IMR-90 (cell line): ENCODE data around the gene SCGB1A1. TPM values are rescaled to one million over a fixed set of nuclear protein-coding genes. Genes with fewer than 3 reads are reported as not detected.
A peak's percentile ranks its signal among the peaks of the same experiment; 100 is the strongest.

Experiments used
- ATAC-seq: fragments of 200-7000 bp; cut with Tn5 transposase; 2 replicates; pipeline ENCODE4 v1.9.1; 2020; ENCODE audit warnings: low read depth, mild to moderate bottlenecking, moderate library complexity
- BruUV-seq: library from RNA; stranded (reverse); fragments of 400-500 nt; replicated peaks from 2 replicates; lab custom pipeline; 2021; lab: Mats Ljungman, UMichigan
- CTCF ChIA-PET: fragments of 300-600 bp; formaldehyde crosslinking; extraction: SDS; loops from one replicate; lab custom pipeline; 2021; ENCODE audit warnings: antibody characterized with exemption; lab: Yijun Ruan, JAX
- POLR2A ChIA-PET: fragments of 300-600 bp; sonication (Branson Sonifier 250); formaldehyde crosslinking; loops from one replicate; lab custom pipeline; 2022; ENCODE audit warnings: antibody characterized with exemption; ENCODE audit not compliant: unreplicated experiment; lab: Charles Lee
- DNase-seq: peaks from one replicate; pipeline ENCODE4 v3.0.0; 2013
- H2AFZ ChIP-seq: replicated peaks from 2 replicates; pipeline ENCODE3; 2013; ENCODE audit warnings: low read length, mild to moderate bottlenecking; ENCODE audit not compliant: poor library complexity
- H2AK5ac ChIP-seq: 2 replicates; pipeline ENCODE4 v1.6.1; 2013; ENCODE audit warnings: low read depth, low read length, inconsistent platforms
- H2AK9ac ChIP-seq: replicated peaks from 2 replicates; pipeline ENCODE3; 2013; ENCODE audit warnings: mild to moderate bottlenecking, low read depth, low read length, moderate library complexity; ENCODE audit not compliant: poor library complexity
- H2BK120ac ChIP-seq: 2 replicates; pipeline ENCODE4 v1.6.1; 2013; ENCODE audit warnings: low read depth, low read length, inconsistent platforms
- H2BK15ac ChIP-seq: 3 replicates; pipeline ENCODE4 v1.6.1; 2013; ENCODE audit warnings: low read depth, low read length, inconsistent platforms
- H2BK20ac ChIP-seq: 2 replicates; pipeline ENCODE4 v1.6.1; 2013; ENCODE audit warnings: low read depth, mild to moderate bottlenecking, inconsistent platforms, low read length, moderate library complexity
- H2BK5ac ChIP-seq: 2 replicates; pipeline ENCODE4 v1.6.1; 2013; ENCODE audit warnings: mild to moderate bottlenecking, low read depth, low read length, inconsistent platforms; ENCODE audit not compliant: poor library complexity, severe bottlenecking
- H3K14ac ChIP-seq: replicated peaks from 2 replicates; pipeline ENCODE4 v1.6.1; 2013; ENCODE audit warnings: low read depth, low read length, inconsistent platforms
- H3K18ac ChIP-seq: 2 replicates; pipeline ENCODE4 v1.6.1; 2013; ENCODE audit warnings: low read depth, low read length, control low read depth
- H3K23ac ChIP-seq: 2 replicates; pipeline ENCODE4 v1.6.1; 2013; ENCODE audit warnings: low read depth, low read length, inconsistent platforms
- H3K27ac ChIP-seq: 2 replicates; pipeline ENCODE4 v1.5.1; 2013; ENCODE audit warnings: mild to moderate bottlenecking, control low read depth, low read length; ENCODE audit not compliant: insufficient read depth
- H3K27me3 ChIP-seq: 2 replicates; pipeline ENCODE4 v1.6.1; 2013; ENCODE audit warnings: low read length; ENCODE audit not compliant: control insufficient read depth, insufficient read depth
- H3K36me3 ChIP-seq: 2 replicates; pipeline ENCODE4 v1.6.1; 2013; ENCODE audit warnings: low read length, mixed read lengths; ENCODE audit not compliant: control insufficient read depth, insufficient read depth
- H3K4ac ChIP-seq: 2 replicates; pipeline ENCODE4 v1.6.1; 2013; ENCODE audit warnings: low read depth, low read length, inconsistent platforms
- H3K4me1 ChIP-seq: 2 replicates; pipeline ENCODE4 v1.6.1; 2013; ENCODE audit warnings: low read length, mixed read lengths; ENCODE audit not compliant: control insufficient read depth, insufficient read depth
- H3K4me2 ChIP-seq: 2 replicates; pipeline ENCODE4 v1.6.1; 2013; ENCODE audit warnings: low read depth, mild to moderate bottlenecking, control low read depth, low read length, moderate library complexity
- H3K4me3 ChIP-seq: 2 replicates; pipeline ENCODE4 v1.5.1; 2013; ENCODE audit warnings: low read depth, mild to moderate bottlenecking, control low read depth, low read length, moderate library complexity; ENCODE audit not compliant: insufficient read depth
- H3K56ac ChIP-seq: 2 replicates; pipeline ENCODE4 v1.6.1; 2013; ENCODE audit warnings: low read length, inconsistent platforms; ENCODE audit not compliant: insufficient read depth; ENCODE audit errors: extremely low read depth
- H3K79me1 ChIP-seq, 2 experiments: 2 replicates each; pipeline ENCODE4 v1.6.1; 2013; ENCODE audit warnings: low read length in 2 of 2, inconsistent platforms in 1 of 2, low read depth in 1 of 2
- H3K9ac ChIP-seq: 2 replicates; pipeline ENCODE4 v1.6.1; 2013; ENCODE audit warnings: low read depth, low read length, control low read depth
- H3K9me1 ChIP-seq: 2 replicates; pipeline ENCODE4 v1.6.1; 2013; ENCODE audit warnings: low read length, inconsistent platforms; ENCODE audit not compliant: insufficient read depth
- H3K9me3 ChIP-seq: 2 replicates; pipeline ENCODE4 v1.6.1; 2013; ENCODE audit warnings: low read length; ENCODE audit not compliant: control insufficient read depth, insufficient read depth
- H4K20me1 ChIP-seq: 2 replicates; pipeline ENCODE4 v1.6.1; 2013; ENCODE audit warnings: low read length, inconsistent platforms; ENCODE audit not compliant: insufficient read depth
- H4K5ac ChIP-seq: 2 replicates; pipeline ENCODE4 v1.6.1; 2013; ENCODE audit warnings: mild to moderate bottlenecking, low read depth, low read length, control low read depth
- H4K8ac ChIP-seq, 2 experiments: 2 replicates each; pipeline ENCODE4 v1.6.1; 2013; ENCODE audit warnings: low read depth in 2 of 2, low read length in 2 of 2, control low read depth in 1 of 2, inconsistent platforms in 1 of 2
- H4K91ac ChIP-seq: 2 replicates; pipeline ENCODE4 v1.6.1; 2013; ENCODE audit warnings: low read depth, low read length, inconsistent platforms; ENCODE audit not compliant: insufficient read depth
- BHLHE40 ChIP-seq: fragments of 150-350 bp; IDR thresholded peaks from 2 replicates; pipeline ENCODE4 v1.6.1; 2016; ENCODE audit warnings: mild to moderate bottlenecking, low read depth, low read length
- FOS ChIP-seq: fragments of 150-350 bp; IDR thresholded peaks from 2 replicates; pipeline ENCODE4 v1.6.1; 2016; ENCODE audit warnings: low read depth, low read length
- MAZ ChIP-seq: IDR thresholded peaks from 2 replicates; pipeline ENCODE4 v1.6.1; 2012; ENCODE audit warnings: low read depth, mild to moderate bottlenecking, low read length, improper control_type of control experiment, moderate library complexity, borderline replicate concordance
- MXI1 ChIP-seq: IDR thresholded peaks from 2 replicates; pipeline ENCODE4 v1.6.1; 2012; ENCODE audit warnings: low read depth, mild to moderate bottlenecking, low read length, moderate library complexity, borderline replicate concordance
- RAD21 ChIP-seq: IDR thresholded peaks from 2 replicates; pipeline ENCODE4 v1.6.1; 2012; ENCODE audit warnings: low read length, improper control_type of control experiment
- RCOR1 ChIP-seq: IDR thresholded peaks from 2 replicates; pipeline ENCODE4 v1.6.1; 2012; ENCODE audit warnings: mild to moderate bottlenecking, low read length, improper control_type of control experiment; ENCODE audit not compliant: insufficient replicate concordance
- RFX5 ChIP-seq: IDR thresholded peaks from 2 replicates; pipeline ENCODE4 v1.8.0; 2012; ENCODE audit warnings: low read depth, mild to moderate bottlenecking, low read length, moderate library complexity
- SMC3 ChIP-seq: fragments of 150-350 bp; IDR thresholded peaks from 2 replicates; pipeline ENCODE4 v1.6.1; 2016; ENCODE audit warnings: low read depth, mild to moderate bottlenecking, antibody characterized with exemption, low read length, moderate library complexity
- WGBS, 2 experiments: methylation state at CpG; one replicate each; pipeline versions ENCODE4 v1.1.5 to v1.1.7; 2013; ENCODE audit warnings: missing lambda C conversion rate in 2 of 2; ENCODE audit not compliant: insufficient read length in 1 of 2; ENCODE audit errors: extremely low coverage in 2 of 2; 5-methylcytosine and 5-hydroxymethylcytosine counted together
- dilution Hi-C: fragments of 300-500 bp; cut with HindIII; formaldehyde crosslinking; loops from one replicate; pipeline ENCODE4 v1.14.3; 2018; ENCODE audit warnings: low sequenced_read_pairs; ENCODE audit not compliant: unreplicated experiment
- in situ Hi-C: fragments of 300-500 bp; cut with MboI; formaldehyde crosslinking; loops from 3 replicates; pipeline ENCODE4 v1.14.3; 2019; ENCODE audit warnings: low sequenced_read_pairs, inconsistent platforms, mixed read lengths
- intact Hi-C: fragments of 100-400 bp; cut with micrococcal nuclease; formaldehyde crosslinking; loops from 2 replicates; pipeline ENCODE4 v1.10.0; 2022
- polyA plus RNA-seq, 3 experiments: library from polyadenylated mRNA; depleted of rRNA; stranded (reverse); fragments of >200 nt; gene quantifications; 2 replicates each; pipeline ENCODE4 v1.2.3, GENCODE V29; 2012; ENCODE audit warnings: low replicate concordance in 1 of 3
- total RNA-seq: library from RNA; depleted of rRNA; stranded (reverse); fragments of >200 nt; gene quantifications from 2 replicates; pipeline ENCODE4 v1.2.3, GENCODE V29; 2012
- TF ChIP-seq, protein P1 (sequence below): conservative IDR thresholded peaks from 2 replicates; pipeline ENCODE4 v1.5.1; 2012; ENCODE audit warnings: mild to moderate bottlenecking, low read depth, low read length, improper control_type of control experiment
- TF ChIP-seq, protein P2 (sequence below): fragments of 150-350 bp; IDR thresholded peaks from 2 replicates; pipeline ENCODE4 v1.6.1; 2016; ENCODE audit warnings: low read depth, mild to moderate bottlenecking, low read length, moderate library complexity, borderline replicate concordance

SCGB1A1 gene
- total and polyA plus RNA-seq, 2 of the 4 experiments (the other 2 are of a cell fraction): not detected

DNA sequence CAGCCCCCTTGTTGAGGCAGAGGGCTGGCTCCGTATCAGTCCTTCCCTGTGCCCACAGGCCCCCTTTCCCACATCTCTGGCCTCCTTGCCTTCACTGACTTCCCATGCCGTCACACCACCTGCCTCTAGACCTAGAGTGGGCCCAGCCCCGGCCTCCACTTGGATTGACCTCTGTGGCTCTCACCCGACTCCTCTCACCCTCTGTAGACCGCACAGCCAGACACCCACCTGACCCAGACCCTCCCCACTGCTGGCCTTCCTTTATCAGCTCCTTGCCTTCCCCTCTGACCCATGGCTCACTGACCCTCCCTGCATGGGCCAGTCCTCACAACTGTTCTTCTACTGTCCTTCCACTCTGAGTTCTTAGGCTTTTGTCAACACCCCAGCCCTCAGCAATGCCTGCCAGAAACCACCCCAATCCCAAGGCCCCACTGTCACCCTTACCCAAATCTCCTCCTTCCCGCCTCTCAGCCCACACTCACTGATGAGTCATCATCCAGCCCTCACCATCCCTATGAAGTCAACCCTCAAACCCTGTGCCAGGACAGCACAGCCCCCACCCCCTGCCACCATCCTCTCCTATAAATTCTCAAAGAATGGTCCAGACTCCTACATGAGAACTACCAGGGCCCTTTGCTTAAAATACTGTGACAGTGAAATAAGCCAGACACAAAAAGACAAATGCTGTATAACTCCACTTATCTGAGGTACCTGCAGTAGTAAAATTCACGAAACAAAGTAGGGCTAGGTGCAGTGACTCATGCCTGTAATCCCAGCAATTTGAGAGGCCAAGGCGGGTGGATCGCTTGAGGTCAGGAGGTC, 53.4 kb downstream of the SCGB1A1 start:
- DNase-seq (peak; percentile 59), ATAC-seq (peak; percentile 82)
- POLR2A ChIA-PET: no interaction called here

More for the DNA sequence above, 53.4 kb downstream of the SCGB1A1 start:
- H4K91ac ChIP-seq: peak overlapping the region; percentile 31; the same call in 1 of the 2 replicates
- no peak overlapping the region for H3K4me3 ChIP-seq
- H3K9me1 ChIP-seq: peaks cover 13% of the 10 kb centered on the region
- H2AK9ac ChIP-seq: peak overlapping the region; percentile 6
- peak overlapping the region; percentile 61 for H2AFZ ChIP-seq
- H3K27ac ChIP-seq: no peak overlapping the region
- dilution Hi-C loops: no loop called here
- H4K20me1 ChIP-seq: no peaks in the 10 kb centered on the region
- H4K8ac ChIP-seq: peak overlapping the region in 1 of 2 experiments; percentile 10; a peak in 1 of 4 replicates
- H4K5ac ChIP-seq: no peak overlapping the region
- 0 out of 2 replicates have a peak overlapping the region, but pooled peaks have one; percentile 37 for H2BK120ac ChIP-seq
- H3K9me3 ChIP-seq: no peaks in the 10 kb centered on the region
- H3K4me1 ChIP-seq: peaks cover 8% of the 10 kb centered on the region
- no peaks in the 10 kb centered on the region for H3K79me1 ChIP-seq
- 57% methylated on average over 9 of the region's 9 CpGs; no CpG with 5 or more reads in 1 of the 2 experiments for WGBS, 2 experiments
- H3K9ac ChIP-seq: no peak overlapping the region
- peak overlapping the region; percentile 21; the same call in 1 of the 2 replicates for H3K14ac ChIP-seq
- no peak overlapping the region for H3K4me2 ChIP-seq
- intact Hi-C loops: no loop called here
- peak overlapping the region; percentile 23 for H3K4ac ChIP-seq
- no TSS peak for BruUV-seq
- H3K36me3 ChIP-seq: no peaks in the 10 kb centered on the region
- in situ Hi-C loops: no loop called here
- H2BK15ac ChIP-seq: no peak overlapping the region; the same call in 2 of the 3 replicates
- CTCF ChIA-PET: no interaction called here
- H3K27me3 ChIP-seq: no peaks in the 10 kb centered on the region
- H2BK5ac ChIP-seq: no peak overlapping the region
- no peak overlapping the region for H3K56ac ChIP-seq
- H3K23ac ChIP-seq: 0 out of 2 replicates have a peak overlapping the region, but pooled peaks have one; percentile 0
- H2BK20ac ChIP-seq: 0 out of 2 replicates have a peak overlapping the region, but pooled peaks have one; percentile 0
- H3K18ac ChIP-seq: no peak overlapping the region
- TF ChIP-seq MAZ: peak; percentile 27; the same call in 1 of the 2 replicates
- no peak for TF ChIP-seq RCOR1
- TF ChIP-seq, protein P1, sequence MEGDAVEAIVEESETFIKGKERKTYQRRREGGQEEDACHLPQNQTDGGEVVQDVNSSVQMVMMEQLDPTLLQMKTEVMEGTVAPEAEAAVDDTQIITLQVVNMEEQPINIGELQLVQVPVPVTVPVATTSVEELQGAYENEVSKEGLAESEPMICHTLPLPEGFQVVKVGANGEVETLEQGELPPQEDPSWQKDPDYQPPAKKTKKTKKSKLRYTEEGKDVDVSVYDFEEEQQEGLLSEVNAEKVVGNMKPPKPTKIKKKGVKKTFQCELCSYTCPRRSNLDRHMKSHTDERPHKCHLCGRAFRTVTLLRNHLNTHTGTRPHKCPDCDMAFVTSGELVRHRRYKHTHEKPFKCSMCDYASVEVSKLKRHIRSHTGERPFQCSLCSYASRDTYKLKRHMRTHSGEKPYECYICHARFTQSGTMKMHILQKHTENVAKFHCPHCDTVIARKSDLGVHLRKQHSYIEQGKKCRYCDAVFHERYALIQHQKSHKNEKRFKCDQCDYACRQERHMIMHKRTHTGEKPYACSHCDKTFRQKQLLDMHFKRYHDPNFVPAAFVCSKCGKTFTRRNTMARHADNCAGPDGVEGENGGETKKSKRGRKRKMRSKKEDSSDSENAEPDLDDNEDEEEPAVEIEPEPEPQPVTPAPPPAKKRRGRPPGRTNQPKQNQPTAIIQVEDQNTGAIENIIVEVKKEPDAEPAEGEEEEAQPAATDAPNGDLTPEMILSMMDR: no peak
- TF ChIP-seq, protein P2, sequence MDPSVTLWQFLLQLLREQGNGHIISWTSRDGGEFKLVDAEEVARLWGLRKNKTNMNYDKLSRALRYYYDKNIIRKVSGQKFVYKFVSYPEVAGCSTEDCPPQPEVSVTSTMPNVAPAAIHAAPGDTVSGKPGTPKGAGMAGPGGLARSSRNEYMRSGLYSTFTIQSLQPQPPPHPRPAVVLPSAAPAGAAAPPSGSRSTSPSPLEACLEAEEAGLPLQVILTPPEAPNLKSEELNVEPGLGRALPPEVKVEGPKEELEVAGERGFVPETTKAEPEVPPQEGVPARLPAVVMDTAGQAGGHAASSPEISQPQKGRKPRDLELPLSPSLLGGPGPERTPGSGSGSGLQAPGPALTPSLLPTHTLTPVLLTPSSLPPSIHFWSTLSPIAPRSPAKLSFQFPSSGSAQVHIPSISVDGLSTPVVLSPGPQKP: no peak
- TF ChIP-seq BHLHE40: no peak
- no peak for TF ChIP-seq RAD21
- no peak for TF ChIP-seq RFX5
- peak; percentile 87 for TF ChIP-seq FOS
- no peak for TF ChIP-seq MXI1
- no peak for TF ChIP-seq SMC3
- H2AK5ac ChIP-seq: peak overlapping the region; percentile 56
